D341Med (cell line): ENCODE data around the gene VWA5A.

ENCODE experiments used
- DNase-seq: peaks from one replicate; pipeline ENCODE4 v3.0.0; 2012; ENCODE audit warnings: low spot score

The VWA5A gene

GRCh38 chr11:124114942-124115781 lies at the start of gene VWA5A:
VWA5A (plus strand) TSS chr11:124115450; CDS start chr11:124117512, 2,062 bp downstream.
- peak; percentile 45 for DNase-seq

DNA sequence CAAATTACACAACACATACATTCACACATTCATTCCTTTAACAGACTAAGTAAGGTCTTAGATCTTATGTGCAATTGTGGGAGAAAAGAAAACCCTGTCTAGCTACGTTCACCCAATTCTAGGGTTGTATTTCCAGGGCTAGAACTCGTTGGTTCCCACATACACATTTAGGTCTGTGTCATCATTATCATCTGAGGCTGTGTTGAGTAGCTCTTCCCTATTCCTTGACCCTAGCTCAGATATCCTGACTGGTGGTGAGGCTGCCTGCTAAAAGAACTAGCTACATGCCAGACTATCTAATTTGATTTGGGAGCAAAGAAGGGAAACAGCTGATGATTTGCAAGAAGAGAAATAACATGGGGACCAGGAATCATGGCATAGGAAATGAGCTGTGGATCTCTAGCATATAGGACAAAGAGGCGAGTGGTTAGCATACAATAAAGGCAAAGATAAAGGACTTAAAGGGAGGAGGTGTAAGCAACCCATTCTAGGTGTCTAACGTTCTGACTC lies 46.6 kb upstream of the VWA5A start:
- no peak for DNase-seq

DNA sequence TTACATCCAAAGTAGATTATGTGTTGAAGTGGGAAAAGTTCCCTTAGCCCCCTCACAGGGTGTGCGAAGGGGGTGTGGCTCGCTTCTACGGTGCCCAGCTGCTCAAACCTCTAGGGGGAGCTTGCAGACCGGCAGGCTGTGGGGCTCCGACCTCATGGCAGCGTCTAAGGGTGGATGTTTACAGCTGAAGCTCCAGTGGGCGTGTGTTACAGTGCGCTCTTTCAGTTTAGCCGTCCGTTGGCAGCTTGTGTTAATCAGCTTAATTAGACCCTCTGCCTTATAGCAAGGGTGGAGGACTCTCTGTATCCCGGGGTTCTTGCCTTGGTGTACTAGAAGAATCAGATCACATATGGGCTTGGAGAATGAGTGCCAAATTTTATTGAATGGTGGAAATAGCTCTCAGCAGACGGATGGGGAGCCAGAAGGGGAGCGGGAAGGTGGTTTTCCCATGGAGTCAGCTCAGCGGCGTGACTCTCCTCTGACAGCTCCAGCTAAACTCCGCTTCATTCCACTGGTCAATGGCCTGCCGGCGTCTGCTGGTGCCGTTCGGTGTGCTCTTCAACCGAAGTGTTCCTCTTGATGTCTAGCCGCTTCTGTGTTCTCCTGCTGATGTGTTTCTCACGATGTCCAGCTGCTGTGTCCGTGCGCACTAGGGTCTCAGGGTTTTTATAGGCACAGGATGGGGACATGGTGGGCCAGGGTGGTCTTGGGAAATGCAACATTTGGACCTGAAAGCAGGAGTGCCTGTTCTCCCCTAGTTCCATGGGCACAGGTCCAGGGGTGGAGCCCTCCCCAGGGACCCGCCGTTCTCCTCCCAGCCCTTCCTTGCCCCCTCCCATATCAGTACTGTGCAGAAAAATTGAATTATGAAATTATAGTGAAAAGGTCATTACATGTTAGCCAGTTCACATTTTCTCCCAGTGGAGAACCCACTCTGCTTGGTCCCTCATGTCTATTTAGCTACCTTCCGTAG lies 45.5 kb upstream of the VWA5A start:
- DNase-seq: peak; percentile 69

DNA sequence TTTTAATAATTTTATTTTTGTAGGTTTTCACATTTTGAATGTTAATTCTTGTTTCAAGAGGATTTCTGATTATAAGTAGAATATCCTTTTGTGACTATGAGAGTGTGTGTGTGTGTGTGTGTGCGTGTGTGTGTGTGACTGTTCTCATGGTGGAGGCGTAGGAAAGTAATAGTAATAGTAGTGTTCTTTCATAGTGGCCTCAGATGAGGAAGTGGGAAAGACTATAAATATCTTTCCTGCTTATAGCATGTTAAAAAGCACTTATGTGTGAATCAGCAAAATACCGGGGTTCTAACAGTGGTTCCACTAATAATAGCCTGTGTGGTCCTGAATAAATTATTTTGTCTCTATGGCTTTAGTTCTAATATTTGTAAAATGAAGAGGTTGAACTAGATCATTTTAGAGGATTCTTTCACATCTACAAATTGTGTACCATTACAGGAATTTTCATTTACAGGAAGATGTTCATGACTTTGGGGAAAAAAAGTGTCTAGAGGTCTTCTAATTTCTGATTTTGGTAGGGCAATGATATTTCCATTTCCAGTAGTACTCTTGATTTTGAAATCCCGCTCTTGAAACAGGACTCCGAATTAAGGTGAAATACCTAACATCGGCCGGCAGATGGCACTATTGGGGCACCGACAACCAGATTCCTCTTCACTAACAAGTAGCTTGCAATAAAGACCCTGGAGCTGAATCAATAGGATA lies 44.2 kb upstream of the VWA5A start:
- peak; percentile 65 for DNase-seq

DNA sequence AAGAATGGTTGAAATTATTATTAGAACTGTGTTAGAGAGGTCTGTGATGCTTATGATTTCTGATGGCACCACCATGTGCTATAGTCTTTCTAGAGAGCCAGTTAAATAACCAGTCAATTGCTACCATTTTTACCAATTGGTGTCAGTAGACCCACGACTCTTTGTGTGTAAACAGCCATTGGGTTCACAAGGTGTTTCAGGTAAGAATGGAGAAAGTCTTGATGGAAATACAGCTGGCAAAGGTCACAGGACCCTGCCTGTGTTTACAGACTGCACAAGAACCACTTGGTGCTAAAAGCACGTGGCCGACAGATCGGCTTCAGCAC lies 43.7 kb upstream of the VWA5A start:
- DNase-seq: no peak

- no peak for DNase-seq
Measured at GRCh38 chr11:124072147-124072546, 43.1 kb upstream of the VWA5A start.

DNA sequence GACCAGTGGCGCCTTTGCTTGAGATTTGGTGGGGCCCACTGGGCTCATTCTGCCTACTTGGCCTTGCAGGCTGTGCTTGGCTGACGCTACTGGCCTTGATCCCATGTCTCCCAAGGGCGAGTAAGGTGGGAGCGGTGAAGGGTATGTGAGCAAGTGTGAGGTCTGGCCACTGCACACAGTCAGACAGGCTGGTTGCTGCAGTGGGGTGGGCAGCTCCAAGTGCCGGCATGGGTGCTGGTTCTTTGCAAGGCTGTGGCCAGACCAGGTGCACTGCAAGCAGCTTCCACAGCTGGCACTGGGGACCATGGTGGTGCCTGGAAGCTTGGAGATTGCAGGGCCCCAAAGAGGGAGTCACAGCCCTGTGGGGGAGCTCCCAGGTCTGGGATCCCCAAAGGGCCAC lies 40.7 kb upstream of the VWA5A start:
- no peak for DNase-seq

DNA sequence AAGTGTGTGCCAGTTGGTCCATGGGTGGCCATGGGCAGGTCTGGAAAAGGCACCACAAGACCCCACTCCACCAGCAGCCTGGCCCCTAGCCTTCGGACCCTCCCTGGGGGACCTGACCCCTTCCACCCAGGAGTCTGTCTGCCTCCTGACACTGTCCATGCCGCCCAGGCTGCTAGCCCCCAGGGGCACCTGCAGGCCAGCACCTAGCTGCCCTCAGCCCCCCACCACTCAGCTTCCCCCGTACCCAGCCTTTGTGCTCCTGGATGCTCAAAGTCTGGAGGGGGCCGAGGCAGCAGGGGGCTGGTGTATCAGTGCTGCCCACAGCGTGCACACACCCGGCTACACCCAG lies 39.8 kb upstream of the VWA5A start:
- no peak for DNase-seq

GRCh38 chr11:124075841-124076651 lies 39.2 kb upstream of the VWA5A start:
- DNase-seq: no peak

- no peak for DNase-seq
Measured at GRCh38 chr11:124077266-124077665, 38.0 kb upstream of the VWA5A start.

DNA sequence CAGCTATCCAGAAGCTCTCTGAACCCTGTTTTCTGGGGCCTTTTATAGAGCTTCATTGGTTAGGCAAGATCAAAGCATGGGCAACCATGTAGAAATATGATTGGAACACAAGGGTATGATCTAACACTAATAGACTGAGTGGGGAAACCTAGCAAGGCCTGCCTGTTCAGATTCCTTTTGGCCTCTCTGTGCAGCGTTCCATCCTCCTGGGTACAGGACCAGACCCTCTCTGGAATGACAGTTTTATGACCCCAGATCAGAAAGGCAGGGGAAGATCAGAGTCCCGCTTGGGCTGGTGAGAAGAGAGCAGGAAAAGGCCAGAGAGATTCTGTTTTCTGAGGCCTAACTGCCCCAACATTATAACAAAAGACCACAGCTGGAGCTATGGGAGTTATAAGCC lies 36.7 kb upstream of the VWA5A start:
- DNase-seq: no peak

DNA sequence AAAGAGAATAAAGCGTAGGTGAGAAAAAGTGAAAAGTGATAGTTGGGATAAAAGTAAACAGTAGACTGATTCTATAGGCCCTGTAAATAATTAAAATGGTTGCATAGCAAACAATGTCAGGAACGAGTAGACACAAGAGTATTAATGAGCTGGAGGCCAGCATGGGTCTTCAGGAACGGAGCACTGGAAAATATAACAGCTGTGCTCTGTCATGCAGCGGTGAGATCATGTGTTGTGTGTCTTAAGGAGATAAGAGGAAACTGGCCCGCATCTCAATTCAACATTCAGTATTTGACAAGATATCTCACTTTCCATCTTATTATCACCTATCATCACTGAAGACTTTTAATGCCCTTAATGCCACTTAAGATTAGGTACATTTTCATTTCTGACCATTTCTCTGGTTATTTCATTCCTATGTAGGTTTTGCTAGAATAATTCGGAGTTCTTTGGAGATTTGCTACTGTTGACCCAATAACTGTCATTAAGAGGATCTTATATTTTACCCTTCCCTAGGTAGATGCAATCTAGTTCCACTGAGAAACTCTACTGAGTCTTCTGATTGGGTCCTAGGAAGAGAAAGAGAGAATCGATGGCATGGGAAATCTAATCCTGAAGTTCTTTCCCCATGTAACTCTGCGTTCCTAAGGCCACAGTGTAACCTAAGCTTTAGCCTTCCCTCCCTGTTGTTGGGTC lies 35.5 kb upstream of the VWA5A start:
- DNase-seq: no peak

DNA sequence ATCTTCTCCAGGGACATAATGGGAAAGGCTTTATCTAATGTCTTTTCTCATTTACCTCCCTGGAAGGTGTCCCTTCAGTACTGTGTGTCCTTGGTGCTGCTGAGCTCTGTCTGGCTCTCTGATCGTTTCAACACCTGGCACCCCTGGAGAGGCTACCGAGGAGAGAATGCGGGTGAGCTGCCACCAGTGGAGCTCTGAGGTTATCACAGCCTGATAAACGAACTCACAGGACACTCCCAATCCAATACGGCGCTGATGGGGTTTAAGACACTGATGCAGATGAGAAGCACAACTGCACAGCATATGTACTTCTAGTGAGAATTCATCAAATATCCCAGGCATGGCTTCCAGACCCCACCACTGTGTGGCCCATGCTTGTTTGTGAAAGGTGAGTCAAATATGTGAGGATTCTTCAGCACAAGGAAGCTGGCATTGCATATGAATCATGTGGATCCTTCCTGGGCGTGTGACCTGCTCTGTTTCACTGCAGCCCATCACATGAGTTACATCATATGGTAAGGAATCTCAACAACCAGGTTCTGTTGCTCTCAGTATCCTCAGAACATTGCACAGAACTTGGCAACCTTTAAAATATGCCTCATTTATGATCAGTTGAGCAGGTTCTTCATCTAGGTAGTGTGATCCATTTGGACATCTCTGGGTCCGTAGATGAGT lies 34.8 kb upstream of the VWA5A start:
- no peak for DNase-seq

- no peak for DNase-seq
Measured at GRCh38 chr11:124081483-124081882, 33.8 kb upstream of the VWA5A start.

DNA sequence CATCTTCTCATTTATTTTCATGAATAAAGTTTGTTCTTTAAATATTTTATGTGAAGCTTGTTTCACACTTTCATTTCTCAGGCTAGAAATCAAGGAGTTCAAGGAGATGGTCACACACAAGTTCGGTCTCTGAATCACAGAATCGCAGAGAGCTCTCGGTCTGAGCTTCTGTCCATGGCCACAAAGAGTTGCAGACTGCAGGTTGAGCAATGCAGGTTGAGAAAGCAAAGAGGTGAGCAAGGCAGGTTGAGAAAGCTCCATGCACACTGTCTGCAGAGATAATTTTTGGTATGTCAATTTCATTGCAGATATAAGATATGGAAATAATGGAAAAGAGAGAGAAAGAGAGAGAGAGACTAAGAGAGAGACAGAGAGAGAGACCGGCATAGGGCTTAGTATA lies 32.9 kb upstream of the VWA5A start:
- DNase-seq: no peak

DNA sequence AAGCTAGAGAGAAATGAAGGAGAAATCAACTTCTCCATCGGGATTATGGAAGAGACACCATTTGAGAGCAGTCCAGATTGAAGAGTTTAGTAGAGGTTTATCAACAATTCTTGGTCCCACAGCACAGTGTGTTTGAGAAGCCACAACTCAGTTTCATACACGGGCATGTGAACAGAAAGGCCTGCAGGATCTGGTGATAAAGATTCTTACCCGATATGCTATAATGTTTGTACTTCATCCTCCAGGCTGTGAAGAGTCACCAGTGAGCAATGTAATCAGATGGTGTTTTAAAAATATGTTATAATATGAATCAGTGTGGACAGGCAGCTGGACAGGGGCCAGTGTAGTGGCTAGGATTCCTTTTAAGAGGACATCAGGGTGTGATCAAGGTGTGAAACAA lies 29.7 kb upstream of the VWA5A start:
- no peak for DNase-seq

DNA sequence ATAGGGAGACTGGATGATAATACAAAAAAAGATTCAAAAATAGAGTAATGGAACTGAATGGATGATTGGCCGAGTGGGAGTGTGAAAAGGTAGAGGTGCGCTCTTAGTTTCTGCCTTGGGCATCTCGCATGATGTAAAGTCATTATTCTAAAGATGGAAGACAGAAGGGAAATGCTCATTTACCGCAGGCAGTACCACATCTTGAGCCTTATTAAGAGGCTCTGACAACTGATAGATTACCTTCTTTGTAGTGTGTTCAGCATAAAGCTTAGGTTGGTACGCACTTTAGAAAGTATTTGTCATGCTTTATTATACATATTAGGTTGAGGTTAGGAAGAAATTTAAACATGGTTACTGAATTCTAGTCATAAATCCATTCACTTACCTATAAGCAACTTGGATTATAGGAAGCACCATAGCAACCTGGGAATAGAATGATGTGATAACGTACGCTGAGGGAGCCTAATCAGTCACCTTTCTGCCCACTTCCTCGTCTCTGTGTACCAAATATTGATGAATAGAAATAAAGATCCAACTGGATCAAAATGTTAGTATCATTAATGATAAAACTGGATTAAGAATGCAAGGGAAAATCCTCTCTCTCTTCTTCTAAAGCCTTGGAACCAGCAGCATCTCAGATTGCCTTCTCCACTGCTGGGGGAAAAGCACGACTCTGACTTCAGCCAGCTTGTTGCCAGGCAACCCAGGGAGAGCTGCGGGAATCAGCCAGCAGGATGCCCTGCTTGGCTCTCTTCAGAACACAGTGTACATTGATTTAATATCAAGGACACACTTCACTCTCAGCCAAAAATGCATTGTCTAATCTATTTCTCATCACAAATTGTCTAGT lies 29.0 kb upstream of the VWA5A start:
- DNase-seq: no peak

DNA sequence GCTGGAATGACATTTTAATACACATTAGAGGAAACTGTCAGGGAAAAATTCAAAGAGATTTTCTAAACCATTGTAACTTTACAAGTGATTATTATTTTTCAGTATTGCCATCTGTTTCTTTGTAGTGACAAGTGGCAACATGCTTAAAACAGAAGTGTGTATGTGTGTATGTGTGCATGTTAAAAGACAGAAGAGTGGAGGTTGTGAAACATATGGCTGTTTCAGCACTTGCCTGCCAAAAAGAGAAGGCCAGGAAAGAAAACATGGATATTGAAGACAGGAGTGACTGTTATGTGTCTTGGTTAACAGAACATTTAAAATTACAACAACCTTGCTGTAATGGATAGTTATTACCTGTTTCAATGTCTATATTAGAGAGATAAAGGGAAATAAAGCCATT lies 24.3 kb upstream of the VWA5A start:
- DNase-seq: no peak

DNA sequence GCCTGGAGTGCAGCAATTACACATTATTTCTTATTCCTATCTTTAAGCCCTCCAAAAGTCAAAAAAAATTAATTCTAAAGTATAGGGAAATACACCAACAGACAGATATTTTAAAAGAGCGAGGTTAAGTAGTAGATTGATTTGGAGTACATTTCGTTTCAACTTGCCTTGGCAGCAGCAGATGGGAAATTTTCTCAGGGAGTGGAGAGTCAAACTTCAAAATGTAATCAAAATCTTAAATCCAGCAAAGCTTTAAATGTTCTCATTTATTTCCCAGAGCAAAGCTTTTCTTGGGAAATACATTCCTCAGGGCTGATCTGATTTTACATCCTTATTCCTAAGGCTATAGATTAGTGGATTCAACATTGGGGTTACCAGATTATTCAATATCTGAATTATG lies 21.9 kb upstream of the VWA5A start:
- DNase-seq: no peak
